ENCODE data around the gene LMF2.

DNA sequence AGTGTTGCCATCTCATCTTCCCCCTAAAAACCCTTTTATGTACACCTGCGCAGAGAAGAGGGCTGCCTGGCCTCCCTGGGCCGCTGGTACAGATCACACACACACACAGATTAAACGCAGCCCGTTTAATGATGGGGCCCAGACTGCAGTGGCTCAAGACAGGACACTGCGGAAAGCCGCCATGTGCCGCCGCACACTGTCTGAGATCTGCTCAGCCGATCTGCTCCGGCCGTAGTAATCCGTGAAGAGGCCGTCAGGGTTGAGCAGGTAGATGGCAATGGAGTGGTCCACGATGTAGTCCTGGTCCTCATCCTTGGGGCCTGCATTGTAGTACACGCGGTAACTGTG, 15.9 kb upstream of the LMF2 start:
- TF ChIP-seq YY1 (IDR thresholded peaks at IDR 0.05; ENCODE audit: insufficient read depth, insufficient read length) (no peak), ZNF274 (IDR thresholded peaks at IDR 0.05; ENCODE audit: low read depth, low read length) (no peak)

Measured in NT2/D1 (cell line).